Duodenal mucosa (tissue), 2 donors: ENCODE data around the gene FBXL19.

Source experiments
- H3K27ac ChIP-seq: one replicate; pipeline ENCODE4 v1.7.0; 2013; ENCODE audit warnings: low read depth, low read length
- H3K27me3 ChIP-seq, 2 donors: one replicate each; pipeline ENCODE4 v1.7.0; 2013; ENCODE audit warnings: low read length in 2 of 2, control low read depth in 1 of 2; ENCODE audit not compliant: insufficient read depth in 2 of 2, control insufficient read depth in 1 of 2
- H3K36me3 ChIP-seq, 2 donors: one replicate each; pipeline ENCODE4 v1.7.0; 2013; ENCODE audit warnings: low read length in 2 of 2, control low read depth in 1 of 2; ENCODE audit not compliant: insufficient read depth in 2 of 2, control insufficient read depth in 1 of 2
- H3K4me1 ChIP-seq, 2 donors: one replicate each; pipeline ENCODE4 v1.7.0; 2013; ENCODE audit warnings: low read length in 2 of 2, control low read depth in 1 of 2; ENCODE audit not compliant: insufficient read depth in 2 of 2, control insufficient read depth in 1 of 2
- H3K4me3 ChIP-seq, 2 donors: one replicate each; pipeline ENCODE4 v1.7.0; 2013; ENCODE audit warnings: low read length in 2 of 2, low read depth in 1 of 2
- H3K9ac ChIP-seq, 2 donors: one replicate each; pipeline ENCODE4 v1.7.0; 2013; ENCODE audit warnings: low read length in 2 of 2, low read depth in 1 of 2
- H3K9me3 ChIP-seq, 2 donors: one replicate each; pipeline ENCODE4 v1.7.0; 2013; ENCODE audit warnings: low read length in 2 of 2, control low read depth in 1 of 2; ENCODE audit not compliant: control insufficient read depth in 1 of 2

Gene FBXL19

GRCh38 chr16:30989469-30990047, 66.2 kb downstream of the FBXL19 start:
- no peak overlapping the region for H3K9ac ChIP-seq
- H3K4me3 ChIP-seq: no peak overlapping the region
- H3K36me3 ChIP-seq: peaks cover 0 to 2% of the 10 kb centered on the region in 2 donors
- no peaks in the 10 kb centered on the region for H3K27me3 ChIP-seq
- no peaks in the 10 kb centered on the region for H3K9me3 ChIP-seq
- no peak overlapping the region for H3K27ac ChIP-seq
- peaks cover 9 to 11% of the 10 kb centered on the region in 2 donors for H3K4me1 ChIP-seq

DNA sequence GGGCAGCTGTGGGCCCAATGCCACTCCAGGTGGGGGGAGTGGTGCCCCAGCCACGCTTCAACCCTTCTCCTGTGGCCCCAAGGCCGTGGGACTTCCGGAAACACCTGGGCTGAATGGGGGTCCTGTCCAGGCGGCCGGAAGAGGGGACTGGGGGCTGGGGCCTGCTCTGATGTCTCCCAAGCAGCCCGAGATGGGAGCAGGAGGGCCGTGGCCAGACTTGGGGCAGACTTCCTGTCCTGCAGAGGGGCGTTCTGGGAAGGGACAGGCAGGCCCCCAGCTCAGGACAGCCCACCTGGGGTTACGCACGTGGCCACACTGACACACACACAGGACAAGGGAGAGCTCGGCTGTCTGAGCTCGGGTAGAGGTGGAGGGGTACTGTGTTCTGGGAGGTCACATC, 66.7 kb downstream of the FBXL19 start:
- Histone ChIP-seq H3K9ac (no peak overlapping the region), H3K4me3 (no peak overlapping the region), H3K27ac (no peak overlapping the region), H3K9me3 (no peaks in the 10 kb centered on the region), H3K36me3 (peaks cover 0 to 2% of the 10 kb centered on the region in 2 donors), H3K27me3 (no peaks in the 10 kb centered on the region), H3K4me1 (peaks cover 9 to 10% of the 10 kb centered on the region in 2 donors)

GRCh38 chr16:30991052-30991451, 67.7 kb downstream of the FBXL19 start:
- Histone ChIP-seq H3K9me3 (no peaks in the 10 kb centered on the region), H3K36me3 (peaks cover 0 to 2% of the 10 kb centered on the region in 2 donors), H3K4me1 (peaks cover under 1% of the 10 kb centered on the region in 2 donors), H3K27me3 (no peaks in the 10 kb centered on the region), H3K4me3 (no peak overlapping the region), H3K27ac (no peak overlapping the region), H3K9ac (no peak overlapping the region)

DNA sequence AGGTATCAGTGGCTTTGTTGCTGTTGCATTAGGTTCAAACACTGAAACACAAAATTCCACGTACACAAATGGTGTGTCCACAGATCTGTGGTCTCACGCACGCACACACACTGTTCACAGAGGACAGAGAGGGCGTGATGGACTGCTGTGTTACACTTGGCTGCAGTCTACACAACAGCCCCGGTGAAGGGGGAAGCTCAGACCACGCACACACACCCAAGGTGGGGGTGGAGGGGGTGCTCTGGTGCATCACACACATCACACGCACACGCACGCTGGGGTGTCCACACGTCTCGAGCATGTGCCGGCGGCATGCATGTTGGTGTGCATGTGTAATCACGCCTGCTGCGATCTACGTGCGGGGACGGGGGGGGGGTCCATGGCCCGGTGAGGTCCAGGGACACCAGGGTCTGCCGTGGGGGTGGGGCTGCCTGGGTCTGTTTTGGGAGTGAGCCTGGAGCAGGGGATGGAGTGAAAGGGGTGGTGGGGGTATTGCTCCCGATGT, 69.0 kb downstream of the FBXL19 start:
- Histone ChIP-seq H3K9ac (no peak overlapping the region), H3K4me3 (no peak overlapping the region), H3K9me3 (no peaks in the 10 kb centered on the region), H3K27me3 (no peaks in the 10 kb centered on the region), H3K4me1 (peaks cover 6 to 10% of the 10 kb centered on the region in 2 donors), H3K36me3 (peaks cover 0 to 2% of the 10 kb centered on the region in 2 donors), H3K27ac (no peak overlapping the region)

- H3K27me3 ChIP-seq: no peaks in the 10 kb centered on the region
- H3K27ac ChIP-seq: no peak overlapping the region
- no peaks in the 10 kb centered on the region for H3K9me3 ChIP-seq
- H3K36me3 ChIP-seq: no peaks in the 10 kb centered on the region
- no peak overlapping the region for H3K9ac ChIP-seq
- H3K4me3 ChIP-seq: no peak overlapping the region
- H3K4me1 ChIP-seq: peaks cover 11 to 17% of the 10 kb centered on the region in 2 donors
These were observed 69.8 kb downstream of the FBXL19 start for GRCh38 chr16:30992931-30993816.

- H3K9me3 ChIP-seq: no peaks in the 10 kb centered on the region
- H3K36me3 ChIP-seq: no peaks in the 10 kb centered on the region
- no peak overlapping the region for H3K27ac ChIP-seq
- no peak overlapping the region for H3K4me3 ChIP-seq
- H3K27me3 ChIP-seq: no peaks in the 10 kb centered on the region
- H3K4me1 ChIP-seq: peaks cover 14 to 26% of the 10 kb centered on the region in 2 donors
- H3K9ac ChIP-seq: peak overlapping the region; percentile 60 to 77
These were observed 72.6 kb downstream of the FBXL19 start for GRCh38 chr16:30995927-30996323.

GRCh38 chr16:30996324-30996984, 73.1 kb downstream of the FBXL19 start:
- Histone ChIP-seq H3K4me3 (peak overlapping the region; percentile 88 to 89), H3K27ac (peak overlapping the region; percentile 46), H3K27me3 (no peaks in the 10 kb centered on the region), H3K9ac (peak overlapping the region; percentile 66 to 77), H3K36me3 (no peaks in the 10 kb centered on the region), H3K9me3 (no peaks in the 10 kb centered on the region), H3K4me1 (peaks cover 15 to 26% of the 10 kb centered on the region in 2 donors)

GRCh38 chr16:30996985-30997724, 73.8 kb downstream of the FBXL19 start:
- Histone ChIP-seq H3K4me1 (peaks cover 15 to 26% of the 10 kb centered on the region in 2 donors), H3K27me3 (no peaks in the 10 kb centered on the region), H3K27ac (peak overlapping the region; percentile 46), H3K9ac (peak overlapping the region; percentile 66 to 77), H3K4me3 (peak overlapping the region; percentile 88 to 89), H3K9me3 (no peaks in the 10 kb centered on the region), H3K36me3 (no peaks in the 10 kb centered on the region)

GRCh38 chr16:30997725-30998711, 74.6 kb downstream of the FBXL19 start:
- Histone ChIP-seq H3K4me3 (peak overlapping the region; percentile 65 to 88), H3K4me1 (peaks cover 15 to 26% of the 10 kb centered on the region in 2 donors), H3K27ac (no peak overlapping the region)

More at GRCh38 chr16:30997725-30998711, 74.6 kb downstream of the FBXL19 start:
- Histone ChIP-seq H3K9me3 (no peaks in the 10 kb centered on the region), H3K9ac (peak overlapping the region; percentile 60 to 77), H3K27me3 (no peaks in the 10 kb centered on the region), H3K36me3 (no peaks in the 10 kb centered on the region)
